OCI-LY1 (cell line): ENCODE data around the gene IGF2BP2.

Experiments used
- H2AFZ ChIP-seq: fragments of 200-600 bp; sonication (generic), shearing (Covaris generic); 2 replicates; pipeline ENCODE4 v1.6.0; 2014; ENCODE audit warnings: antibody characterized with exemption, mild to moderate bottlenecking, low read length
- H3F3A ChIP-seq: fragments of 200-600 bp; sonication (generic), shearing (Covaris generic); 2 replicates; pipeline ENCODE4 v1.6.0; 2014; ENCODE audit warnings: mild to moderate bottlenecking, antibody characterized with exemption, low read length, moderate library complexity; ENCODE audit not compliant: insufficient read depth
- H3K27ac ChIP-seq: fragments of 200-600 bp; sonication (generic); 2 replicates; pipeline ENCODE4 v1.5.1; 2014; ENCODE audit warnings: low read length, mixed run types, mild to moderate bottlenecking, low read depth; ENCODE audit not compliant: poor library complexity, severe bottlenecking
- H3K27me3 ChIP-seq: fragments of 200-600 bp; sonication (generic); 2 replicates; pipeline ENCODE4 v1.6.0; 2014; ENCODE audit warnings: antibody characterized with exemption, mild to moderate bottlenecking, low read length, moderate library complexity; ENCODE audit not compliant: insufficient read depth
- H3K36me3 ChIP-seq: fragments of 200-600 bp; sonication (generic); 2 replicates; pipeline ENCODE4 v1.6.1; 2014; ENCODE audit warnings: mild to moderate bottlenecking, antibody characterized with exemption, low read length, moderate library complexity, mixed read lengths; ENCODE audit not compliant: insufficient read depth
- H3K4me1 ChIP-seq: fragments of 200-600 bp; sonication (generic); 2 replicates; pipeline ENCODE4 v1.5.1; 2014; ENCODE audit warnings: mild to moderate bottlenecking, low read length, moderate library complexity; ENCODE audit not compliant: insufficient read depth, severe bottlenecking
- H3K4me2 ChIP-seq: fragments of 200-600 bp; sonication (generic), shearing (Covaris generic); 2 replicates; pipeline ENCODE4 v1.6.1; 2014; ENCODE audit warnings: low read length
- H3K4me3 ChIP-seq: fragments of 200-600 bp; sonication (generic); 2 replicates; pipeline ENCODE4 v1.5.1; 2014; ENCODE audit warnings: low read length, low read depth, mild to moderate bottlenecking, mixed read lengths; ENCODE audit not compliant: poor library complexity, severe bottlenecking
- H3K79me2 ChIP-seq: fragments of 200-600 bp; shearing (Covaris generic); 2 replicates; pipeline ENCODE4 v1.6.1; 2016; ENCODE audit warnings: mixed run types, low read length, mixed read lengths; ENCODE audit not compliant: insufficient read depth
- H3K9ac ChIP-seq: fragments of 200-600 bp; sonication (generic), shearing (Covaris generic); 2 replicates; pipeline ENCODE4 v1.6.1; 2014; ENCODE audit warnings: mild to moderate bottlenecking, low read length, mixed read lengths
- H3K9me2 ChIP-seq: fragments of 200-600 bp; sonication (generic), shearing (Covaris generic); 2 replicates; pipeline ENCODE4 v1.6.1; 2014; ENCODE audit warnings: low read depth, mild to moderate bottlenecking, low read length, mixed read lengths
- H3K9me3 ChIP-seq: fragments of 200-600 bp; shearing (Covaris generic); 2 replicates; pipeline ENCODE4 v1.6.1; 2014; ENCODE audit warnings: low read length, mixed read lengths
- H4K20me1 ChIP-seq: fragments of 200-600 bp; sonication (generic), shearing (Covaris generic); 2 replicates; pipeline ENCODE4 v1.6.0; 2016; ENCODE audit warnings: mild to moderate bottlenecking, low read length; ENCODE audit not compliant: insufficient read depth
- CTCF ChIP-seq: fragments of 200-600 bp; sonication (generic), shearing (Covaris generic); IDR thresholded peaks from 2 replicates; pipeline ENCODE4 v1.5.1; 2017; ENCODE audit warnings: mild to moderate bottlenecking, antibody characterized with exemption, low read length, moderate library complexity, mixed read lengths
- EZH2 ChIP-seq: fragments of 200-600 bp; sonication (generic), shearing (Covaris generic); IDR thresholded peaks from 2 replicates; pipeline ENCODE4 v1.8.0; 2017; ENCODE audit warnings: borderline replicate concordance, mixed run types, mild to moderate bottlenecking, antibody characterized with exemption, low read length, moderate library complexity, mixed read lengths

The IGF2BP2 gene

GRCh38 chr3:185605566-185605965 is 219.3 kb downstream of the IGF2BP2 start:
- Histone ChIP-seq H3K9me3 (no peaks in the 10 kb centered on the region), H3K36me3 (peaks cover 86% of the 10 kb centered on the region), H3F3A (no peaks in the 10 kb centered on the region), H3K4me2 (no peak overlapping the region), H4K20me1 (no peaks in the 10 kb centered on the region), H3K9ac (no peak overlapping the region), H3K27me3 (no peaks in the 10 kb centered on the region), H3K27ac (no peak overlapping the region), H3K79me2 (no peaks in the 10 kb centered on the region), H3K4me3 (no peak overlapping the region), H2AFZ (no peak overlapping the region), H3K4me1 (no peaks in the 10 kb centered on the region), H3K9me2 (no peaks in the 10 kb centered on the region)
- no peak for TF ChIP-seq EZH2
- no peak for TF ChIP-seq CTCF

GRCh38 chr3:185595526-185595925 is 229.3 kb downstream of the IGF2BP2 start:
- H4K20me1 ChIP-seq = 0 out of 2 replicates have a peak, but pooled peaks cover 2% of the 10 kb centered on the region
- H3K4me1 ChIP-seq = peaks cover 9% of the 10 kb centered on the region
- no peaks in the 10 kb centered on the region for H3F3A ChIP-seq
- H3K9ac ChIP-seq = no peak overlapping the region
- no peak overlapping the region for H3K4me3 ChIP-seq
- no peaks in the 10 kb centered on the region for H3K79me2 ChIP-seq
- no peak overlapping the region for H2AFZ ChIP-seq
- no peak overlapping the region for H3K4me2 ChIP-seq
- no peaks in the 10 kb centered on the region for H3K27me3 ChIP-seq
- H3K9me2 ChIP-seq = no peaks in the 10 kb centered on the region
- no peak overlapping the region for H3K27ac ChIP-seq
- peaks cover 57% of the 10 kb centered on the region for H3K36me3 ChIP-seq
- TF ChIP-seq EZH2 (no peak), CTCF (no peak)
- H3K9me3 ChIP-seq = no peaks in the 10 kb centered on the region

- no peak overlapping the region for H3K27ac ChIP-seq
- H2AFZ ChIP-seq = no peak overlapping the region
- H3K79me2 ChIP-seq = peaks cover 8% of the 10 kb centered on the region; the same call in 1 of the 2 replicates
- no peaks in the 10 kb centered on the region for H3K27me3 ChIP-seq
- no peaks in the 10 kb centered on the region for H3F3A ChIP-seq
- H3K9me3 ChIP-seq = no peaks in the 10 kb centered on the region
- H3K9ac ChIP-seq = no peak overlapping the region
- H3K4me1 ChIP-seq = peaks cover 10% of the 10 kb centered on the region
- TF ChIP-seq EZH2 (no peak), CTCF (no peak)
- H3K36me3 ChIP-seq = peaks cover 48% of the 10 kb centered on the region; the same call in 1 of the 2 replicates
- no peaks in the 10 kb centered on the region for H3K9me2 ChIP-seq
- H3K4me2 ChIP-seq = no peak overlapping the region
- H4K20me1 ChIP-seq = 0 out of 2 replicates have a peak, but pooled peaks cover 2% of the 10 kb centered on the region
- H3K4me3 ChIP-seq = no peak overlapping the region
Observed at GRCh38 chr3:185594073-185594472, 230.8 kb downstream of the IGF2BP2 start.
